GM19468 (cell line): ENCODE results near the gene SCNM1.
A peak's percentile ranks its signal among the peaks of the same experiment; 100 is the strongest.
"Not testable (repeated sequence)": the region's sequence is repeated elsewhere in the genome, so short reads cannot be mapped to it uniquely, and the experiment has no call there.

Source experiments
- ATAC-seq: cut with Tn5 transposase; IDR thresholded peaks from one replicate; pipeline ENCODE4 v1.9.1; 2021; ENCODE audit warnings: mild to moderate bottlenecking, moderate library complexity, moderate number of reproducible peaks; ENCODE audit not compliant: unreplicated experiment; ENCODE audit errors: extremely low read depth

The SCNM1 gene

DNA sequence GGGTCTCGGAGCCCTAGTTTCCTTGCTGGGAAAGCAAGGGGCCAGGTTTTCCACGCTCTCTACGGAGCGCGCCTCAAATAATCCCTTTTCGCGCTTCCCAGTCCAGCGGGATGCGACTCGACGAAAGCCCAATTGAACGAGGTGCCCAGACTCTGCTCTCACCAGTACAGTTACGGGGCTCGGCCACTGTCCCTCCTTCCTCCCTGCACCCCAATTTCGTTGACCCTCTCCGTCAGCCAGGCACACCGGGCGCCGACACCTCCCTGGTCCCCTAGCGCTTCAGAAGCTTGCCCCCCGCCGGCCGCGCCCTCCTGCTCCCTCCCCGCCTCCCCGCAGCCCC lies 19.9 kb upstream of the SCNM1 start:
- ATAC-seq: no peak

DNA sequence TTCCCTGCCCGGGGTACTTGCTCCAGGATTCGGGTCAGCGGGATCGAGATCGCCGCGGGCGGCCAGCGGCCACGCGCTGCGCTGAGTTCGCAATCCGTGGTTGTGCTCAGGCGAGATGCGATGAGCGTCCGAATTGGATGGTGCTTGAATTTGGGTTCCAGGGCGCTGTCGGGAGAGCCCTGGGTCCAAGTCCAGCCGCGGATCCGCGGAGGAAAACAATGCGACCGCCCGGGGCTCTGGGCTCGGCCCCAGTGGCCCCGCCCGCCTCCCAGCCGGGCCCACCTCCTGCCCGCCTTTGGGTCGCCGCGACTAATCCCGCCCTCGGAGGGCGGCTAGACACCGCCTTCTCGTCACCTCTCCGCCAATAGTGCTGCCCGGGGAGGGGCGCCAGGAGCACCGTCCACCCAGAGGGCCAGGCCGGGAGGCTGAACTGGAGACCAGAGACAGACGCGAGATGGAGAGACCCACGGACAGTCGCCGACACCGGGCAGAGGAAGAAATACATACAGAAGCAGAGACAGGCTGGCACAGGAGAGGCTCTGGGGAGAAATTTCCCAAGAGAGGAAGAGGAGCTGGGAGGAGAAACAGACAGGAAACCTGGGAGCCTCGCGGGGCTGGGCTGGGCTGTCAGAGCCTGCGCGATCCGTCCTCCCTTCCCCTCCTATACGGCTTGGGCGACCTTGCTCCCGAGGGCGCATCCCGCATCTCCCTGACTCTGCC lies 19.4 kb upstream of the SCNM1 start, which contains the start of gene SEMA6C:
TSS of gene SEMA6C (minus strand) at position 220 of the 720 bp plus-strand sequence. CDS start 4,010 bp downstream, outside the sequence.
- peak; percentile 89 for ATAC-seq

DNA sequence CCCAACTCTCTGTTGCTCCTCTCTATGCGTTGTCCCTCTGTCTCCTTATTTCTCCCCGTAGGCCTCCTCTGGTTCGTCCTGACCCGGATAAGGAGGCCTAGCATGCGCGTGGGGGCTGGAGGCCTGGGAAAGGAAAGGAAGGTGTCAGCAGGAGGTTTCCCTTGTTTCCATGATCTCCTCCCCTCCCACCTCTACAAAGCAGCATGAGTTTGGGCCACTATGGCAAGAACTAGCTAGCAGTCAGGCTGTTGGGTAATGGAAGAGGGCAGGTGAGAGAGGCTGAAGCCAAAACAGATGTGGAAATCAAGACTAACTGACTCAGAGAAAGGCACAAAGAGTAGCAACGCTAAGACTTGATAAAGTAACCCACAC lies 18.8 kb upstream of the SCNM1 start:
- ATAC-seq: no peak

DNA sequence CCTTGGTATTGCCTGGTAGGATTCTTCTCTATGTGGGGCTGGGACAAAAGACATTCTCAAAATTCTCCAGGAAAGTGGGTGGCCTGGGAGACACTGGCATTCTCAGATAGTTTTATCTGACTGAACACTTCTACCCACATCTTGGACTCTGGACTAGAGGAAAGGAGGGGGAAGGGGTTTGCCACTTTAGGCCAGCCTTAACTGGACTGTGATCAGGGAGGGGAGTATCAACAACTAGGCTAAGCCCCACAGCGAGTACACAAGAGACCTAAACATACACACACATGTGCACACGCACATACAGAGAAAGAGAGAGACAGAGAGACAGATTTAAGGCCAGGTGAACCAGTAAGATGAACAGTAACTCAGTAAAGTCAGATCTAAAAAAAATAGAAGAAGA lies 18.3 kb upstream of the SCNM1 start:
- no peak for ATAC-seq

DNA sequence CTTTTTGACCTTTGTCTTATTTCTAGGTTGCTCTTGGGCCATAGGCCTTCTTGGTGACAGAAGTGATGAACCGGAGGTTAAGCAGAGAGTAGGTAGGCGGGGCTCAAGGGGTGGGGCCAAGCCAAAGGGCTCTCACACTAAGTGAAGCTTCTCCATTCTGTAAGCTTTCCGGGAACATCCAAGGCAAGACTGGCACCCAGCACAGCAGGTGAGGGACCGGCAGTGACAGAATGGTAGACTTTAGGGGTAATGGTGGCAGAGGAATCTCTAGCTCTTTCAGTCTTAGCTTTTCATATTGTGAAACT lies 9.5 kb upstream of the SCNM1 start, which contains the start of gene TNFAIP8L2:
TSS of gene TNFAIP8L2 (plus strand) at position 135 of the 305 bp plus-strand sequence. CDS start 2,049 bp downstream, outside the sequence.
- ATAC-seq: no peak

DNA sequence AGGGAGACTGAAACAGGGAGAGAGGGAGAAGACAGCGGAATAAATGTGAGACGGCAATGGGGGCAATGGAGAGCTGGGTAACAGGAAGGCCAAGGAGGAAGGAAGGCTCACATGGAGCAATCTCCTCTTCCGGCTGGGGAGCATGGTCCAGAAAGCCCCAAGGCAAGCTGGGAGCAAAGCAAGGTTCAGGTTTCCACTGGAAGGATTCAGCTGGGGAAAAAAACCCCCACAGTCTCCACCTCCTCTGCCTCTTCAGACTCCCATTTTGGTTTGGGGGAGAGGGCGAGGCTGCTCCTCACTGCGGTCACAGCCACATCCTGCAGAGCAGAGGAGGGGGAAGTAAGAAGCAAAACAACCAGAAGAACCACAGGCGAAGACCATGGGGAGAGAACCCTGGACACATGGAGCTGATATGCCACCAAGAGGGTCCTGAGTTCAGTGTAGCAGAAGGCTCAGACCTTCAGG lies 8.8 kb upstream of the SCNM1 start:
- no peak for ATAC-seq

DNA sequence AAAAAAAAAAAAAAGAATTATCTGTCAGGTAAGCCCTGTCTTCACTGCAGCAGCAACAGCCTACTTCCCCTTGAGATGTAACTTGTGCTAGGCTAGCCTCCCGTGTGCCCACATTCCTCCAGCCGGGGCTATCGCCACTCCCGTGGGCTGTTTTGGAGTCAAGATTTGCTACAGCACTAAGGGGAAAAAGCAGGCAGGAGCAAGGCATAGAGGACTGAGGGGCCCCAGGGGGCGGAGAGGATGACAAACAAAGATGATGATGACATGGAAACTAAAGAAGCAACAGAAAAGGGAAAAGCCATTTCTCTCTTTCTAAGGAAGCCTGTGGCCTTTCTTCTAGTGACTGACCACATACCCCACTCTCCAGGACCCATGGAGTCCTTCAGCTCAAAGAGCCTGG lies 7.6 kb upstream of the SCNM1 start:
- no peak for ATAC-seq

DNA sequence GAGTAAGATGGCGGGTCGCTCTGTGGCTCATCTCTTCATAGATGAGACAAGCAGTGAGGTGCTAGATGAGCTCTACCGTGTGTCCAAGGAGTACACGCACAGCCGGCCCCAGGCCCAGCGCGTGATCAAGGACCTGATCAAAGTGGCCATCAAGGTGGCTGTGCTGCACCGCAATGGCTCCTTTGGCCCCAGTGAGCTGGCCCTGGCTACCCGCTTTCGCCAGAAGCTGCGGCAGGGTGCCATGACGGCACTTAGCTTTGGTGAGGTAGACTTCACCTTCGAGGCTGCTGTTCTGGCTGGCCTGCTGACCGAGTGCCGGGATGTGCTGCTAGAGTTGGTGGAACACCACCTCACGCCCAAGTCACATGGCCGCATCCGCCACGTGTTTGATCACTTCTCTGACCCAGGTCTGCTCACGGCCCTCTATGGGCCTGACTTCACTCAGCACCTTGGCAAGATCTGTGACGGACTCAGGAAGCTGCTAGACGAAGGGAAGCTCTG lies 7.1 kb upstream of the SCNM1 start:
- no peak for ATAC-seq

DNA sequence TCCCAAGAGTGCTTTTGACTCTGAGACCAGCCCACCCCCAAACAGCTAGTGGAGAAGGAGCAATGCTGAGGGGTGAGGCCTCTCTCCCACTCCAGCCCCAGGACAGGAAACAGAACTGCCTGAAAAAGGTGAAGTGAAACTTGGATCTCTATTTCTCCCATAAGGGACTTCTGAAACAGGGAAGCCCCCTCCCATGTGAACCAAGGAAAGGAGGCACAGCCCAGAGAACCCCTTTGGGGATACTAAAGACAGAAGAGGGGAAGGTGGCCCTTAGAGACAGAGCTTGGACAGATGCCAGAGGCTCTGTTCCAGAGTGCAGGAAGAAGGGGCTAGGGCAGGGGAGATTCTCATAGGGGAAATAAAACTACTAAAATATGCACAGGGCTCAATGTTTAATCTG lies 6.6 kb upstream of the SCNM1 start:
- ATAC-seq: no peak

DNA sequence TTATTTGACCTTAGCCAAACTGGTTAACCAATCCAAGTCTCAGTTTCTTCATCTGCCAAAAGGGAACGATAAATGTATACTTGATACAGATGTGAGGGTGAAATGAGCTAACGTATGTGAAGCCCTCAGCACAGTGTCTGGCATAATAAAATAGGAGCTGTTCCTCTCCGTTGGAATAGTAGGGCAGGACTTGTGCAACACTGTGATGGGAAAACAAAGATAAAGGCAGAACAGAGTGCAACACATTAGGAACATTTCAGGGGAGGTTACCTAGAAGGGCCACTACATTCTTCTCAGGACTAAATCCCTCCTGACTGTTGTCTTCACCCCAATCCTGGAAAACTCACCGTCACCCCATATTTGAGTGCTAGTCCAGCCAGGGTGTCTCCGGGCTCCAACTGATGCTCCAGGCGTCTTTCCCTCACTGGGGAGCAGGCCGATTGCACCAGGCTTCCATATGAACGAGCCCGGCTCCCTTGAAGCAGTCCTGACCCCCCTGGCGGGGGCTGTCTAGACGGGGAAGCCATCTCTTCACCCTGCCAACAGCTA lies 1.1 kb upstream of the SCNM1 start:
- ATAC-seq: no peak

DNA sequence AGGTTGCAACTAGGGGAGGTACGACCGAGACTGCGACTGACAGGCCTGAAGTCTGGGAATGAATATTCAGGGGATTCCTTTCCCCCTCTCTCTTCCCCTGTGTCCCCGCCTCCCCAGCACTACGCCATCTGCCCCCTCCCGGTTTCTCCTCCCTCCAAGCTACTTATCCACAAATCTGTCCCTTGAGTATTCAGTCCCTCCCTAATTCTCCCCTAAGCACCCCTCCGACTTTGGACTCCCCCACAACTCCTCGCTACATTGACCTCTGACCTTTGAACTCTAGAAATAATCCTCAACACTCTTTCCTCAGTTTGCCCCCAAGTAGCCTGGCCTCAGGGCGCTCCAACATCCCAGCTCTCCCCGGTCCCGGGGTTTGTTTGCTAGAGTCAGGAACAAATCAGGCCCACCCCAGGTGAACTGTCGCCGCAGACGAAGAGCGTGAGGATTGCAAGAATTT lies 635 bp upstream of the SCNM1 start:
- ATAC-seq: no peak

DNA sequence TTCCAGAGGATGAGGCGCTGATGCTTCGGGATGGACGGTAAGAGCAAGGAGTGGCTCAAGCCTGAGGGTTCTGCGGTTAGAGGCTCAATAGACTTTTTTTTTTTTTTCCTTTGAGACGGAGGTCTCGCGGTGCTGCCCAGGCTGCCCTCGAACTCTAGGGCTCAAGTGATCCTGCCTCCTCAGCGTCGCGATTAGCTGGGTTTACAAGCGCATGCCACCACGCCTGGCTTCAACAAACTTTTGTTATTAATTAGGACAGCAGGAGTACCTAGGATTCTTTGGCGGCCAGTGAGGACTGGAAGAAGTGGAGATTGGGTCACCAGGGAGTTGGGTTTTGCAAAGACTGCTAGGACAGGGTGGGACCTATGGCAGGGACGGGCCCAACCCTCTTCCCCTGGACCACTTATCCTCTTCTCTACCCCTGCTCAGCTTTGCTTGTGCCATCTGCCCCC lies 587 bp downstream of the SCNM1 start:
- no peak for ATAC-seq

DNA sequence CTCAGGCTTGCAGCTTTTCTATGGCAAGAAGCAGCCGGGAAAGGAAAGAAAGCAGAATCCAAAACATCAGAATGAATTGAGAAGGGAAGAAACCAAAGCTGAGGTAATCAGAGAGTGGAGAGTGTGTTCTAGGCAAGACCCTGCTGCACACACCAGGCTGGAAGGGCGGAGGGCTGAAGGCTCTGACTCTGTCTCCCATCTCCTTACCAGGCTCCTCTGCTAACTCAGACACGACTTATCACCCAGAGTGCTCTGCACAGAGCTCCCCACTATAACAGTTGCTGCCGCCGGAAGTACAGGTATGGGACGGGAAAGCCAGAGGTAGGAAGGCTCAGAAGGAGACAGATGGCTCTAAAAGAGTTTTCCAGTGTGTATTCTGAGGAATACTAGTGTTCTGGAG lies 1.2 kb downstream of the SCNM1 start:
- ATAC-seq: no peak

DNA sequence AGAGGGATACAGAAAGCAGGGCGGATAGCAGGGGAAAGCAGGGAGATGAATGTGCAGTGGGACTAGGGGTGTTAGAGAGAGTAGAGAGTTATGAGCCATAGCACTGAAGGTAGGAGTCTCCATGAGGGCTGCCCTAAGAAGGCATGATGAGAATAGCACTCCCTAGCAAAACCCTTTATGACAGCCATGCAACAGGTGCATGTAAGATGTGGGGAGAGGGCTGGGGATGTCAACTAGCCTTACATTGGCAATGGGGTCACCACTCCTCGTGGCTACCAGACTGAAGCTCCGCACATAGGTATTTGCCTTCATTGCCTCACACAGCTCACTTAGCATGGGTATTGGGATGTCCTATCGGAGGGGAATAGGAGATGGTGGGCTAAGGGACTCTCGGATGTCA lies 5.2 kb downstream of the SCNM1 start:
- ATAC-seq: no peak

DNA sequence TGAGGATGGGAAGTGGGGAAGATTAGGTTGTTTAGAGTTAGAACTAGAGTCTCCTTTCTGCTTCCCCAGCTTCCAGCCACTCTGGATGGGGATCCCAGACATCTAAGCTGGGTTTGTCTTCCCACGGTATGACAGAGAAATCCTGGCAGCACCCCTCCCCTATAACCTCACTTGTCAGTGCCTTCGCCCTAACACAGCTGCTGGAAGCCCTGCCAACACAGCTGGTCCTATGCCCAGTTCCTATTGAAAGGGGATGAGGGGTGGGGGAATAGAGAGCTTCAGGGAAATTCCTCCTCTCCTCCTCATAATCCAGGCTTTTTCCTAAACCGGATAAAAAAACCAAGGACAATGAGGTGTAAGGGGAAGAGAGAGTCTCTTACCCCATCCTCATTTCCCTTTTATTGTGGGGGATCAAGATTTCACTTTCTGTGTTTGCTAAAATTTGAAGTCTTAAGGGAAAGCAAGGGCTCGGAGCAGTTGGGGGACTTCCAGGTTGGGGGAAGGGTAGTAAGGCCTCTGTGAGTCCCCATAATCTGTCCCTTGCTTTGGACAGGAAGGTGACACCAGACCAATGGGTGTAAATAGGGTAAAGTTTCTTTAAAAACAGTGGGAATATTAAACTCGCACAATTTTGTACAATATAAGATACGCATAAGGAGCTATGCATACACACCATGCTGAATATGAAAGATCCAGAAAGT lies 9.2 kb downstream of the SCNM1 start:
- no peak for ATAC-seq

DNA sequence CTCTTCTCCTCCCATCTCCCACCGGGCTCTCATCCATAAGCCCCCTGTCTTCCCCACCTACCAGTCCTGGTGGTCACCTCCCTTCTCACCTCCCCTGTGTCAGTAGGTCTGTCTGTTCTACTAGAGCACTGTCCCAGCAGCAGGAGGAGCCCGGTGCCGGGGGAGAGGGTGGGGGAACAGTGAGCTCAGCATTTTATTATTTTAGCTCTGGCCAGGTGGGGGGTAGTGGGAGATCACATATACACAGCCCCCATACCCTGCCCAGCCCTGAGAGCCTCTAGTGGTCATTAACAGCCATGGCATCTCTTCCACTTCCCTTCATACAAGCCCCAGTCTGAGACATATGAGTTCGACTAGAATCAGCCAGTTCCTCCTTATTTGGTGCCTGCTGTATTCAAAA lies 9.9 kb downstream of the SCNM1 start, which contains the start of gene TMOD4:
TSS of gene TMOD4 (minus strand) at position 119 of the 400 bp plus-strand sequence. CDS start 1,106 bp downstream, outside the sequence.
- no peak for ATAC-seq

DNA sequence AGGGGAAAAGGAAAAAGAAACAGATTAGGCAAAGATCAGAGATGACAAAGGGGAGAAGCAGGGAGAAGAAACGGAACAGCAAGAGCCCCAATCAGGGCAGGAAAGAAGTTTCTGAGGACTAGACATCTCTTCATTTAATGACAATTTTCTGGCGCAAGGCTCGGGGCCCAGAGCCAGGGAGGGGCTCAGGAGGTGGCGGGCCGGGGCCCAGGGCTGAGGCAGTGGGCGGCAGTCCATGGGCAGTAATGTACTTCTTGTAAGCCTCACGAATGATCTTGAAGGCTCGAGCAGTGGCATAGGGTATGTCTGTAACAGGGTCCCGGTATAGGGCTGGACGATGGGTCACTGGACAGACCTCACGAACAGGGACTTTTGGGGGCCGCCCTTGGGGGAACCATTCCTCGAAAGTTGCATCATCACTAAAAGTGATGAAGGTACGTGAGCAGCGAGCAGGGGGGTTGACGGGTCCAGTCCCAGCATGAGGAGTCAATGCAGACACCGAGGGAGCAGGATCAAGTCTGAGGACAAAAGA lies 10.6 kb downstream of the SCNM1 start:
- ATAC-seq: no peak

DNA sequence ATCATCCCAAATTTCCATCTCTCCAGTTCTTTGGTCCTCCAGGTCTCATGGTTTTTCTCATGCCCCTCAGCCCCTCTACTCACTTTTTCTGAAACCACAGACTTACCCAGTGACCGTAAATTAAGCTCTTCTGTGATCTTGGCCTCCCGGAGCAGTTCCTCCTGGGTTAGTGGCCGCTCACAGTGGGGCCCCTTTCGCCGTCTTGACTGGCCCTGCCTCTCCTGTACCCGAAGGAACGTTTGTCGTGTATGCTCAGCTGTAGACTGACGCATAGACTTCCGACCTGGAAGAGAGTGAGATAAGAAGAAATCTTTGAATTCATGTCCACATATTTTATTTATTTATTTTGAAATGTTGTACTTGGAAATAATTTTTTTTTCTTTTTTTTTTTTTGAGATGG lies 18.3 kb downstream of the SCNM1 start:
- no peak for ATAC-seq

DNA sequence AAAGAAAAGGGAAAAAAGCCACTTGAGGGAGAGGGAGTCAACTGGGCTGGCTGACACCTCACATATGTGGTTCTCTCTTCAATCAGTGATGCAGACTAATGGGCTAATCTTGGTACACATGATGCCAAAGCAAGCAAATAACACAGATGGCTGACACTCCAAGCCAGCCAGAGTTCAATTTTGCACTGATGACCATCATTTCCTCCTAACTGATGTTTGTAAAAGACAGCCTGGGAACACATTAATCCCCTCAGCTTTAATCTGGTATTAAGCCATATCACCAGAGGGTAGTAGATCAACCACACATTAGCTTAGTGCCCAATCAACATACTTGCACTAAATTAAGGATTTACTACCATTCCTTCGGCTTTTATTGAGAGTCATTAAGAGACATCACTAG lies 21.3 kb downstream of the SCNM1 start:
- ATAC-seq: no peak

DNA sequence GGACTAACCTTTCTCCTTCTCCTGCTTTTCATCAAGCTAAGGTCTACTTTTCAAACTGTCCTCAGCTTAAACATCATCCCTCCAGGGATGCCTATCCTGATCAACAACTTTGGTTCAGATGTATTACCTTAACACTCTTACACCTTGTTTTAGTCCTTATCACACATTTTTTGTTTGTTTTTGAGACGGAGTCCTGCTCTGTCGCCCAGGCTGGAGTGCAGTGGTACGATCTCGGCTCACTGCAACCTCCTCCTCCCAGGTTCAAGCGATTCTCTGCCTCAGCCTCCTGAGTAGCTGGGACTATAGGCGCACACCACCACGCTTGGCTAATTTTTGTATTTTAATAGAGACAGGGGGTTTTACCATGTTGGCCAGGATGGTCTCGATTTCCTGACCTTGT lies 22.7 kb downstream of the SCNM1 start:
- not testable (repeated sequence) for ATAC-seq
